Mesenteric fat pad (tissue), 1 donor: ENCODE measurements around the gene N4BP2. TPM values are rescaled to one million over a fixed set of nuclear protein-coding genes. Genes with fewer than 3 reads are reported as not detected.
"Not testable (repeated sequence)": the region's sequence is repeated elsewhere in the genome, so short reads cannot be mapped to it uniquely, and the experiment has no call there.

Experiments used
- DNase-seq: peaks from one replicate; pipeline ENCODE4 v3.0.0-alpha.2; 2020; ENCODE audit warnings: low spot score
- long read RNA-seq: library from polyadenylated mRNA; unstranded; transcript quantifications from one replicate; pipeline ENCODE4 v2.0.0, GENCODE V29; 2020
- total RNA-seq: library from RNA; stranded (reverse); fragmentation: NEBNext Ultra II Directional; extraction: Animal tissue kit (Norgen Biotek cat#: 25700); gene quantifications from one replicate; pipeline ENCODE4 v1.2.1, GENCODE V29; 2021
- donor health status: DM: yes; HTN: yes; CAD: no.

Gene N4BP2
- total RNA-seq = 6.4 TPM
- long read RNA-seq, partial matches to known transcripts = 4 of 9 reads
- long read RNA-seq, other reads (novel, unspliced or antisense) = 5 of 9 reads

DNA sequence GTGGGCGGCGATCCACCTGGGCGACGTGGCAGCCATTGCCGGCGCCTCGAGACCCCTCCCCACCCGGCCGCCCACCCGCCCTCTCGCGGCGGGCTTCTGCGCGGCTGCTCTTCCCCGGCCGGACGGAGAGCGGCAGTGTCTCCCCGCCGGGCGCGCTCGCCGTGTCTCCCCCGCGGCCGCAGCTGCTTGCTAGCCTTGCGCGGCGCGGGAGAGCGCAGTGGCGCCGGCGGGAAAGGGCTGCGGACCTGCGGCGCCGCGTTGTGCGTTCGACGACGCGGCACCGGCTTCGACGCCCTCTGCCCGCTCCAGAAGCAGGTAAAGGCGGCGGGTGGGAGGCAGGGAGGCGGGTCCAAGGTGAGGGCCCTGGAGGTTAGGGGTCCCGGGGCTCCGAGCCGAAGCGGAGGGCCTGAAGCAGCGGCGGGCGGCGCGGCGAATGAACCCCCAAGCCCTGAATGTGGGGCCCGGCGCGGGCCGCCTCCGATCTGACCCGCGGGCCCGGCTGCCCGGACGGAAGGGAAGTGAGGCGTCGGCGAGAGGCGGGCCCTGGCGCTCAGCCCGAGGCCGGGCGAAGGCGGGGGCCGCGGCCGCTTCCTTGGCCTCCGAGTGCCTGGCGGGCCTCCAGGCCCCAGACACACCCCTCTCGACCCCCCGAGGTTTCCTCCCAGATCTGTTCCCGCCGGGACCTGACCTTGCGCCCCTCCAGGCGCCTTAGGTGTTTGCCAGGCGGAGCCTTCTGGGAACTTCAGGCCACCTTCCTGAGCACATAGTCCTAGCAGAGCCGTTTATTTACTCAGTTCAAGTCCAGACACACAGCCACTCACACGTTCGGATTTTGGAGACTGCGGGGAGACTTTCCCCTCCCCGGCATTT is at the start of gene N4BP2:
TSS of gene N4BP2 (plus strand) at position 135 of the 870 bp plus-strand sequence. CDS start 40,491 bp downstream, outside the sequence.
- DNase-seq = peak; percentile 96

- DNase-seq = no peak
Observed at GRCh38 chr4:40016007-40016406, 40.6 kb upstream of the N4BP2 start.

DNA sequence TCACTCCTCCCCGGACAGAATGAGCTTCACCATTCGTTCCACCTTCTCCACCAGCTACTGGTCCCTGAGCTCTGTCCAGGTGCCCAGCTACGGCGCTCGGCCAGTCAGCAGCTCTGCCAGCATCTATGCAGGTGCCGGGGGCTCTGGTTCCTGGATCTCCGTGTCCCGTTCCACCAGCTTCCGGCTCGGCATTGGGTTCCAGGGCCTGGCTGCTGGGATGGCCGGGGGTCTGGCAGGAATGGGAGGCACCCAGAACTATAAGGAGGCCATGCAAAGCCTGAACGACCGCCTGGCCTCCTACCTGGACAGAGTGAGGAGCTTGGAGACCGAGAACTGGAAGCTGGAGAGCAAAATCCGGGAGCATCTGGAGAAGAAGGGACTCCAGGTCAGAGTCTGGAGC is 36.4 kb upstream of the N4BP2 start:
- DNase-seq = no peak

DNA sequence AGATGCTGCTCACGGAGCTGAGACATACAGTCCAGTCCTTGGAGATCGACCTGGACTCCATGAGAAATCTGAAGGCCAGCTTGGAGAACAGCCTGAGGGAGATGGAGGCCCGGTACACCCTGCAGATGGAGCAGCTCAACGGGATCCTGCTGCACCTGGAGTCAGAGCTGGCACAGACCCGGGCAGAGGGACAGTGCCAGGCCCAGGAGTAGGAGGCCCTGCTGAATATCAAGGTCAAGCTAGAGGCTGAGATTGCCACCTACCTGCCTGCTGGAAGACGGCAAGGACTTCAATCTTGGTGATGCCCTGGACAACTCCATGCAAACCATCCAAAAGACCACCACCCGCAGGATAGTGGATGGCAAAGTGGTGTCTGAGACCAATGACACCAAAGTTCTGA is 35.5 kb upstream of the N4BP2 start:
- not testable (repeated sequence) for DNase-seq

GRCh38 chr4:40024049-40024448 is 32.6 kb upstream of the N4BP2 start:
- DNase-seq = not testable (repeated sequence)

DNA sequence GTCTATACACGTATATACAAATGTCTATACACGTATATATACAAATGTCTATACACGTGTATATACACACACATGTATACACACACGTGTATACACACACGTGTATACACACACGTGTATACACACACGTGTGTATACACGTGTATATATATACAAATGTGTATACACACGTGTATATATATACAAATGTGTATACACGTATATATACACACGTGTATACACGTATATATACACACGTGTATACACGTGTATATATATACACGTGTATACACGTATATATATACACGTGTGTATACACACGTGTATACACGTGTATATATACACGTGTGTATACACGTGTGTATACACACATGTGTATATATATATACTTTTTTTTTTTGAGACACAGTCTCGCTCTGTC is 23.9 kb upstream of the N4BP2 start:
- no peak for DNase-seq

GRCh38 chr4:40033613-40034012 is 23.0 kb upstream of the N4BP2 start:
- peak; percentile 33 for DNase-seq

DNA sequence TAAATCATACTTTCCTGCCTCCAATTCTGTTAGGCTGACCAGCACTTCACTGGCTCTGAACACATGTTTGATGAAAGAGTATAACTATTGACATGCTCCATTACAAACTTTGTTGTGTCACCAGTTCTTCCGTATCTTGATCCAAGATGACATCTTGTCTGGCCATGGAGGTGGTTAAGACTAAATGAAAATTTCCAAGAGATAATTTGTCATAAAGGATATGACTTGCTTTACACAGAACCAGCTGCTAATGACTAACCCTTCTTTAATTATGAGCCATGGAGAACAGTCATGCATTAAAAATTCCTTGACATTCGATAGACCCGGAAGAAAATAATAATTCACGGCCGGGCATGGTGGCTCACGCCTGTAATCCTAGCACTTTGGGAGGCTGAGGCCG is 17.7 kb upstream of the N4BP2 start:
- DNase-seq = no peak

- DNase-seq = no peak
Observed at GRCh38 chr4:40040908-40041307, 15.7 kb upstream of the N4BP2 start.

GRCh38 chr4:40043786-40044185 is 12.9 kb upstream of the N4BP2 start:
- peak; percentile 89 for DNase-seq

DNA sequence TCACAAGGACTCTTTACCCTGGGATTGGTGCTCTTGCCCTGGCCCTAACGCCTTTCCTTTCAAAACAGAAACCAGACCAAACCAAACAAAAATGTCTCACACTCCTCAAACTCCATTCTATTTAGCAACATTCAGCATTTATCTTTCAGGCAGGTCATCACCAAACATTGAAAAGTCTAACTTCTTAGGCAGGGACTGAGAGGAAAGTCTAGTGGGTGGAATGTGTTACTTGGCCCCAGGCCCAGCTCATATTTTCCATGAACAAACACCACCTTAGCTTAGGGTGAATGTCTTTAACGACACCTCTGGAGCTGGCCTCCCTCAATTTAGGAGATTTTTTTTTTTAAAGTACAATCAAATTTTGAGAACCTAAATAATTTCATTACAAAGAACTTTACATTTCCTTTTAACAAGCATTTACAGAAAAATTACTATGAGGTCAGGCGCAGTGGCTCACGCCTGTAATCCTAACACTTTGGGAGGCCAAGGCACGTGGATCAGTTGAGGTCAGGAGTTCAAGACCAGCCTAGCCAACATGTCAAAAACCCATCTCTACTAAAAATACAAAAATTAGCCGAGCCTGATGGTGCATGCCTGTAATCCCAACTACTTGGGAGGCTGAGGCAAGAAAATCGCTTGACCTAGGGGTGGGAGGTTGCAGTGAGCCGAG is 10.2 kb upstream of the N4BP2 start:
- DNase-seq = peak; percentile 55

DNA sequence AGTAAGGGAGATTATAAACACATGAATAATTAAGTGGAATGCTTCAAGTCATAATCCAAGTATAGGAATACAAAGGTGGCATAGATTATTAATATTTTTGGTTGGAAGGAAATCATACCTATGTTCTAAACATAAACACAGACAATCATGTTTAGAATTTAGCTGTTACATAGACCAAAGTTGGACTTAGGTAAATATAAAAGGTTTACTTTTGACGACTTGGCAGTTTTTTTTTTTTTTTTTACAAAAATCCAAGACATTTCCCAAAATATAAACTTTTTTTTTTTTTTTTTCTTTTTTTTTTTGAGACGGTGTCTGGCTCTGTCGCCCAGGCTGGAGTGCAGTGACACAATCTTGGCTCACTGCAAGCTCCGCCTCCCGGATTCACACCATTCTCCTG is 3.5 kb upstream of the N4BP2 start:
- DNase-seq = no peak

- DNase-seq = no peak
Observed at GRCh38 chr4:40055511-40055862, 1.2 kb upstream of the N4BP2 start.

GRCh38 chr4:40055863-40056715 is 561 bp upstream of the N4BP2 start:
- peak; percentile 91 for DNase-seq

GRCh38 chr4:40057586-40058091 is 989 bp downstream of the N4BP2 start:
- peak; percentile 45 for DNase-seq

- DNase-seq = no peak
Observed at GRCh38 chr4:40058121-40058520, 1.5 kb downstream of the N4BP2 start.

DNA sequence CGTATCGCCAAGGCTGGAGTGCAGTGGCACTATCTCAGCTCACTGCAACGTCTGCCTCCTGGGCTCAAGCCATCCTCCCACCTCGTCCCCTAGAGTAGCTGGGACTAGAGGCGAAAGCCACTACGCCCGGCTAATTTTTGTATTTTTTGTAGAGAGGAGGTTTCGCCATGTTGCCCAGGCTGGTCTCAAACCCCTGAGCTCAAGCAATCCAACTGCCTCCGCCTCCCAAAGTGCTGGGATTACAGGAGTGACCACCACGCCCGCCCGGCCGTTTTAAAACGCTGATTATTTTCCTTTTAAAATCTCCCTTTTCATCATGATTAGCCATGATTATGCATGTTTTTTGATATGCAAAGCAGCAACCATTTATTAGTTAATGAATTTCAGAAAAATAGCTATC is 2.2 kb downstream of the N4BP2 start:
- peak; percentile 14 for DNase-seq

- DNase-seq = peak; percentile 33
Observed at GRCh38 chr4:40059362-40059761, 2.7 kb downstream of the N4BP2 start.

DNA sequence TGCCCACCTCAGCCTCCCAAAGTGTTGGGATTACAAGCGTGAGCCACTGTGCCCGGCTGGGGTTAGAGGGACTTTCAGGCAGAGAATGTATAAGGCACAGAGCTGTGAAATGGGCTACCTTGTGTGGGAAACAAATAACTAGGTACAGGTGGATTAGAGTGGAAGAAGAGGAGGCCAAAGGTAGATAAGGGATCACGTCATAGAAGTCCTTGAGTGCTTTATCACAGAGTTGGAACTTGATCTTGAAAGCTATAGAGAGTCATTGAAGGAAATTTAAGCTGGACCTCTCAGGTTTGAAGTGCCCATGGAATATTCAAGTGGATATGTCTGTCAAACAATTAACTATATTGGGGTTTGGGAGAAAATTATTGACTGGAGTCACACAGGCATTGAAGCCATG is 8.4 kb downstream of the N4BP2 start:
- no peak for DNase-seq

DNA sequence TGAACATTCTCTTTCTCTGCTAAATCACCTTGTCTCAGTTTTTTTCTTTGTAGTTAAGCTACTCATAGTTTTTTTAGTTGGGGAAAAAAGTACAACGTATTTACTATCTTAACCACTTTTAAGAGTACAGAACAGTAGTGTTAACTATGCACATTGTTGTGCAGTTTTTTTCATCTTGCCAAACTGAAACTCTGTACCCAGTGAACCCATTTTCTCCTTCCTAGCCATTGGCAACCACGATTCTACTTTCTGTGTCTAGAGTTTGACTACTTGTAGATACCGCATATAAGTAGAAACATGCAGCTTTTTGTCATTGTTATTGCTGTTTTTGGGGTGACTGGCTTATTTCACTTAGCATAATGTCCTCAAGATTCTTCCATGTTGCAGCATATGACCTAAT is 10.0 kb downstream of the N4BP2 start:
- DNase-seq = no peak

DNA sequence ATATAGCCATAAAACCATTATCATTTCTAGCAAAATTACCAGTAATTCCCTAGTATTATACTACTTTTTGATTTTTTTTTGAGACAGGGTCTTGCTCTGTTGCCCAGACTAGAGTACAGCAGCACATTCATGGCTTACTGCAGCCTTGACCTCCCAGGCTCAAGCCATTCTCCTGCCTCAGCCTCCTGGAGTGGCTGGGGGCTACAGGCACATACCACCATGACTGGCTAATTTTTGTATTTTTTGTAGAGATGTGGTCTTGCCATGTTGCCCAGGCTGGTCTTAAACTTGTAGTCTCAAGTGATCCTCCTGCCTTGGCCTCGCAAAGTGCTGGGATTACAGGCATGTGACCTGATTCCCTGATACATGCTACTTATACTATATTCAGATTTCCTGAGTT is 13.7 kb downstream of the N4BP2 start:
- DNase-seq = peak; percentile 14
